Measurements from ENCODE around the gene FOXA3. TPM values are rescaled to one million over a fixed set of nuclear protein-coding genes. Genes with fewer than 3 reads are reported as not detected.

The FOXA3 gene
- total RNA-seq, 1 experiment from 2014 or later: 22.2 TPM

DNA sequence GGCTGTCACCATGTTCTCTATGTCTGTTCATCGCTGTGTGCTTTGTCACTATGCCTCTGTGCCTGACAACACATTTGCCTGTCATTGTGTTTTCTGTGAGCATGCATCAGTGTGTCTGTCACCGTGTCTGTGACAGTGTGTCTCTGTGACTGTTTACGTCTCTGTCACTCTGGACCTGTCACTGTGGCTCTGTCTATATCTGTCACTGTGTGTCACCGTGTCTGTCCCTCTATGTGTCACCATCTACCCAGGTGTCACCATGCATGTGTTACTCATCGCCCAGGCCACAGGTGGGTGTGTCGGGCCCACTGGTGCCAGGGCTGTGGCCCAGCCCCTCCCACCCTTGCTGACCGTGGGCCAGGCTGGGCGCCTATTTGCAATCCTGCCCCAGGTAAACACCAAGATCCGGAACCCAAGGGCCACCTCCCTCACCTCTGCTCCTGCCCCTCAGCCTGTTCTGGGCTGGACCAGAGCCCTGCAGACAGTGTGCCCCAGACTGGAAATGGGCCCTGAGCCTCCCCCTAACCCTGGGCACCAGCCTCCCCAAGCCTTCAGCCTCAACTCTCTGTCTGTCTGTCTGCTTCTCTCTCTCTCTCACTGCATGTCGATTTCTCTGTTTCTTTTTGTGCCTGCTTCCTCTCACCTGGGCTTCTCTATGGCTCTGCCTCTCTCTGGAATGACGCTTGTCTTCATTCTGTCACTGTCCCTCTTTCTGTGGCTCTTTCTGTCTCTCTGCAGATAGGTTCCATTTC lies 14.1 kb downstream of the FOXA3 start:
- Histone ChIP-seq H3K23me2 (ENCODE audit: insufficient read length, low read depth, low read length, poor library complexity, severe bottlenecking) (peaks cover 14% of the 10 kb centered on the region), H3K18ac (ENCODE audit: insufficient read length, low read depth, low read length) (no peak overlapping the region), H3K23ac (ENCODE audit: insufficient read length, low read depth, low read length) (no peak overlapping the region), H2AFZ (ENCODE audit: low read length) (no peak overlapping the region), H3K4ac (ENCODE audit: low read depth, low read length) (no peak overlapping the region), H3K79me2 (ENCODE audit: insufficient read depth, low read length) (no peaks in the 10 kb centered on the region), H4K20me1 (ENCODE audit: control insufficient read depth, insufficient read depth, insufficient read length) (peaks cover 3% of the 10 kb centered on the region), H3T11ph (ENCODE audit: low read length) (no peak overlapping the region), H3K9ac (ENCODE audit: extremely low read depth, insufficient read length, low read length) (no peak overlapping the region), H2BK15ac (ENCODE audit: low read depth, low read length) (no peak overlapping the region), H3K56ac (ENCODE audit: insufficient read length, low read depth, low read length) (no peak overlapping the region), H4K91ac (ENCODE audit: insufficient read length, low read depth, low read length) (no peak overlapping the region), H3K14ac (ENCODE audit: insufficient read depth, low read length) (no peak overlapping the region), H2BK5ac (ENCODE audit: insufficient read length, low read length) (no peak overlapping the region), H3K4me2 (ENCODE audit: insufficient read depth, insufficient read length, low read length) (no peak overlapping the region), H3K79me1 (ENCODE audit: insufficient read depth, low read depth, low read length, poor library complexity, severe bottlenecking) (no peaks in the 10 kb centered on the region), H2BK120ac (ENCODE audit: low read depth, low read length, poor library complexity, severe bottlenecking) (no peak overlapping the region), H4K8ac (replicated peaks; ENCODE audit: insufficient read length, low read depth, low read length) (no peak overlapping the region), H3K4me1 (ENCODE audit: insufficient read depth, low read length) (peaks cover 2% of the 10 kb centered on the region; the same call in 1 of the 2 replicates), H3K27ac (ENCODE audit: insufficient read length, low read depth, low read length) (no peak overlapping the region), H2AK5ac (ENCODE audit: insufficient read length, low read length) (no peak overlapping the region), H2BK20ac (ENCODE audit: low read depth, low read length, poor library complexity, severe bottlenecking) (no peak overlapping the region), H2BK12ac (ENCODE audit: insufficient read length, low read depth, low read length) (no peak overlapping the region), H4K5ac (ENCODE audit: insufficient read length, low read depth, low read length) (no peak overlapping the region), H3K9me3 (ENCODE audit: control insufficient read depth, low read depth, low read length) (no peaks in the 10 kb centered on the region), H3K27me3 (ENCODE audit: insufficient read depth, low read length) (no peaks in the 10 kb centered on the region)
- no peak for DNase-seq
- TF ChIP-seq, protein P1, sequence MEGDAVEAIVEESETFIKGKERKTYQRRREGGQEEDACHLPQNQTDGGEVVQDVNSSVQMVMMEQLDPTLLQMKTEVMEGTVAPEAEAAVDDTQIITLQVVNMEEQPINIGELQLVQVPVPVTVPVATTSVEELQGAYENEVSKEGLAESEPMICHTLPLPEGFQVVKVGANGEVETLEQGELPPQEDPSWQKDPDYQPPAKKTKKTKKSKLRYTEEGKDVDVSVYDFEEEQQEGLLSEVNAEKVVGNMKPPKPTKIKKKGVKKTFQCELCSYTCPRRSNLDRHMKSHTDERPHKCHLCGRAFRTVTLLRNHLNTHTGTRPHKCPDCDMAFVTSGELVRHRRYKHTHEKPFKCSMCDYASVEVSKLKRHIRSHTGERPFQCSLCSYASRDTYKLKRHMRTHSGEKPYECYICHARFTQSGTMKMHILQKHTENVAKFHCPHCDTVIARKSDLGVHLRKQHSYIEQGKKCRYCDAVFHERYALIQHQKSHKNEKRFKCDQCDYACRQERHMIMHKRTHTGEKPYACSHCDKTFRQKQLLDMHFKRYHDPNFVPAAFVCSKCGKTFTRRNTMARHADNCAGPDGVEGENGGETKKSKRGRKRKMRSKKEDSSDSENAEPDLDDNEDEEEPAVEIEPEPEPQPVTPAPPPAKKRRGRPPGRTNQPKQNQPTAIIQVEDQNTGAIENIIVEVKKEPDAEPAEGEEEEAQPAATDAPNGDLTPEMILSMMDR (conservative IDR thresholded peaks at IDR 0.05): no peak
- no peaks in the 10 kb centered on the region for H3K9me3 Mint-ChIP-seq
- no peak overlapping the region; a peak in 1 of 5 replicates for H3K4me3 Mint-ChIP-seq
- peaks cover 44 to 57% of the 10 kb centered on the region in 2 experiments for H3K4me1 Mint-ChIP-seq
- peaks cover under 1 to 7% (median 2%) of the 10 kb centered on the region in 3 experiments; a peak in 5 of 7 replicates for H3K36me3 Mint-ChIP-seq (ENCODE audit: insufficient read depth in 1 of 3, low read depth in 3 of 3)
- peak overlapping the region in 1 of 3 experiments; percentile 23; a peak in 3 of 7 replicates for H3K27ac Mint-ChIP-seq
- peaks cover 4% of the 10 kb centered on the region for H3K27me3 Mint-ChIP-seq (ENCODE audit: low read depth)
- WGBS (ENCODE audit: extremely low coverage, insufficient read length, low lambda C conversion rate): no CpG with 5 or more reads among the region's 11 CpGs
